NCI-H345 treated with DMSO at 0.1 percent for 48 hours (cell line): ENCODE data around the gene GDF10.

ENCODE experiments used
- DNase-seq: peaks from one replicate; lab custom pipeline; 2025; ENCODE audit not compliant: unreplicated experiment; lab: John Stamatoyannopoulos, UW

The GDF10 gene

GRCh38 chr10:47311932-47312662 is 12.1 kb downstream of the GDF10 start:
- peak; percentile 6 for DNase-seq

DNA sequence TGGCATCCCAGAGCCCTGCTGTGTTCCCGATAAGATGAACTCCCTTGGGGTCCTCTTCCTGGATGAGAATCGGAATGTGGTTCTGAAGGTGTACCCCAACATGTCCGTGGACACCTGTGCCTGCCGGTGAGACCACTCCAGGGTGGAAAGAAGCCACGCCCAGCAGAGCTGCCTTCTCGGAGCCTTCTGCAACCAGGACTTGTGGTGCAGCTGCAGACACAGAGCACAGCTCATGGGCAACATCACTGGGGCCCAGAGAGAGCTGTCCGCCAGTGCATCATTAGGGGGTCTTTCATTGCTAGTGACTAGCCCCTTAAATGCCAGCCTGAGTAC is 12.6 kb downstream of the GDF10 start:
- no peak for DNase-seq

- no peak for DNase-seq
These were observed 14.5 kb downstream of the GDF10 start for GRCh38 chr10:47314416-47314970.

DNA sequence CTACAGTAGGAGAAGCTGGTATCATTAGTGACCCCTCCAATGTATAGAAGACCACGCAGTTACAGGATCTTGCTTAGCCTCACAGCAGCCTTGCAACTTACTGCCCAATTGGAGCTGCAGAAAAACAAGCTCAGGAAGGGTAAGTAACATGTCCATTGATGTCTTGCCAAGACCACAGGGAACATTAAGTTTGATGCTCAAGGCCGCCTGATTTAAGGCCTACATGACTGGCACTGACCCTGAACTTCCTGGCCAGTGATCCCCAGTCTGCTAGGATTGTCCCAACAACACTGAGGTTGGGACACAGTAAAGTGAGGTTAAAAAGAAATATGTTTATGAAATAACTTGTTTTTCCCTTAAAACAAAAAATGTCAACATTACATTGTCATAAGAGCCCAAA is 15.4 kb downstream of the GDF10 start:
- no peak for DNase-seq

DNA sequence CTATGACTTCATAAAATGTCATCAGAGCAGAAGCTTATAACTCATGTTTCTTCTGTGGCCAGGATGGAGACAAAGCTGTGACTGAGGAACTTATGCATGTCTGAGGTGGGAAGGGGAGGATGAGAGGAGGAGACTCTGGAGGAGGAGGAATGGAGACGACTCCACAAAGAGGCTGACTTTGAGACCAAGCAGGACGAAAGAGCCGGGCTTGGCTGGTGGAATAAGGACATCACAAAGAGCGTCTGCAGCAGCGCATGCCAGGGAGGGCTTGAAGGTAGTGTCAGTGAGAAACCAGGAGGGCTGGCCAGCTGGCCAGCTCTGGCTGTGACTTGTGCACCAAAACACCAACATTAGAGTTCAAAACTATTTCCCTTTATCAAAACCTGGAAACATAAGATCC is 16.1 kb downstream of the GDF10 start:
- no peak for DNase-seq

- DNase-seq = no peak
These were observed 17.3 kb downstream of the GDF10 start for GRCh38 chr10:47317251-47317650.

DNA sequence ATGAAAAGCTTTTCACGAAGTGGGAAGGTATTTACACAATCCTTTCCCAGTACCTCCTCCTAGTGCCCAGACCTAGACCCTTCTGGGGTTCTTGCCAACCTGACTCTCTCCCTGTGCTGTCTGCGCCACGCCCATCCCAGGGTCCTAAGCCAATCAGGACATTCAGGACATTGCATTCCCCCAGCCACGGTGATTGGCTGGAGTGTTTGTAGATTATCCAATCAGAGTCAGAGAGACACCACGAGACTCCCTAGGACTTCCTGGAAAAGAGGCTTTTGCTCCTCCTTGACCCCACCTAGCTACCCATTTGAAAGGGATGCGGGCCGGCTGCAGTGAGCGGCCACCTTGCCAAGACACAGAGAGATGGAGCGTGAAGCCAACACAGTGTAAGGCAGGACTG is 18.7 kb downstream of the GDF10 start:
- no peak for DNase-seq

GRCh38 chr10:47319784-47320183 is 19.8 kb downstream of the GDF10 start:
- DNase-seq = no peak

DNA sequence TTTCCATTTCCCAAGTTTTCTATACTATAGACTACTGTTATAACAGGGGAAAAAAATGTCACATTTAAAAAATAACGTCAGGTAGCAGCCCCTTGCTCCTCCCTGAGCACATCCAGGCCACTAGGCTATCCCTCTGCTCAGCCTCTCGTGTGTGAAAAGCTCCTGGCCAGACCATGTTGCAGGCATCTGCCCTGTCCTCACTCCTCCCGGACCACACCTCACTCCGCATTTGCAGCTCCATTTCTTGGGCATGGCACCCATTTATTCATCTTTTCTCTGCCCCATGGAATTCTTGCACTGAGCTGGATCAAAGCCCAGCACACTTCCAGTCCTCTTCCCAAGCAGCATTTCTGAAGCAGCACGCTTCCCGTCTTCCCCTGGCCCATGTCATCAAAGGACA is 20.8 kb downstream of the GDF10 start:
- no peak for DNase-seq

- no peak for DNase-seq
These were observed 21.7 kb downstream of the GDF10 start for GRCh38 chr10:47321521-47322195.

DNA sequence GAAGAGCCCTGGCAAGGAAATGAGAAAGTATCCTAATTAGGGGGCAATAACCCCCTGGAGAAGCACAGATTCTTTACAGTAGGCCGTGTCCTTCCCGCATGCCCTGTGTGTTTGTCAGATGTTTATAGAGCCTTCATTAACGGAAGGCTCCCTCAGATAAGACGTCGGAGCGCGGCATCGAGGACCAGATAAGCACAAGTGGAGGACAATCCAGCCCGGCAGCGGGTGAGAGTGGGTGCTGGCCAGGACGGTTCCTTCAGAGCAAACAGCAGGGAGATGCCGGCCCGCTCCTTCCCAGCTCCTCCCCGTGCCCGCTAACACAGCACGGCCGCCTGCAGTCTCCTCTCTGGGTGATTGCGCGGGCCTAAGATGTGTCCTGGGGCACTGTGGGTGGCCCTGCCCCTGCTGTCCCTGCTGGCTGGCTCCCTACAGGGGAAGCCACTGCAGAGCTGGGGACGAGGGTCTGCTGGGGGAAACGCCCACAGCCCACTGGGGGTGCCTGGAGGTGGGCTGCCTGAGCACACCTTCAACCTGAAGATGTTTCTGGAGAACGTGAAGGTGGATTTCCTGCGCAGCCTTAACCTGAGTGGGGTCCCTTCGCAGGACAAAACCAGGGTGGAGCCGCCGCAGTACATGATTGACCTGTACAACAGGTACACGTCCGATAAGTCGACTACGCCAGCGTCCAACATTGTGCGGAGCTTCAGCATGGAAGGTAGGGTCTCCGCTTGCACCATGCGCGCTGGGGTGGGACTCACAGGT is 22.5 kb downstream of the GDF10 start, which contains the start of gene GDF2:
Gene GDF2 (plus strand): TSS at position 155 of the 762 bp plus-strand sequence. CDS start 215 bp downstream, at position 370.
- DNase-seq = no peak

DNA sequence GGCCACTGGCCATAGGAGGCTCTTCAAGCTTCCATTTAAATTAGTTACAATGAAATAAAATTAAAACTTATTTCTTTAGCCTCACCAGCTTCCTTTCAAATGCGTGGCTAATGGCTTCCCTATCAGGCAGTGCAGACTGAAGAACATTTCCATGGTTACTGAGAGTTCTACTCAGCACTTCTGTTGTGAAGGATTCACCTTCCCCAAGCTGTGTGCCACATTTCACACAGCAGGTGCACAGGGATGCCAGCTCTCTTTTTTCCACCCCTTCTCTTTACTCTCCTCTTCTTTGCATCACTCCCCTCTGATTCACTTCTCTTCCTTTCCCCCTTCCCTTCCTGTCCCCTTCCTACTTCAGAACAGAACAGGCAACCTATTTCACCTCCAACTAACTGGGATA is 23.1 kb downstream of the GDF10 start:
- DNase-seq = no peak

DNA sequence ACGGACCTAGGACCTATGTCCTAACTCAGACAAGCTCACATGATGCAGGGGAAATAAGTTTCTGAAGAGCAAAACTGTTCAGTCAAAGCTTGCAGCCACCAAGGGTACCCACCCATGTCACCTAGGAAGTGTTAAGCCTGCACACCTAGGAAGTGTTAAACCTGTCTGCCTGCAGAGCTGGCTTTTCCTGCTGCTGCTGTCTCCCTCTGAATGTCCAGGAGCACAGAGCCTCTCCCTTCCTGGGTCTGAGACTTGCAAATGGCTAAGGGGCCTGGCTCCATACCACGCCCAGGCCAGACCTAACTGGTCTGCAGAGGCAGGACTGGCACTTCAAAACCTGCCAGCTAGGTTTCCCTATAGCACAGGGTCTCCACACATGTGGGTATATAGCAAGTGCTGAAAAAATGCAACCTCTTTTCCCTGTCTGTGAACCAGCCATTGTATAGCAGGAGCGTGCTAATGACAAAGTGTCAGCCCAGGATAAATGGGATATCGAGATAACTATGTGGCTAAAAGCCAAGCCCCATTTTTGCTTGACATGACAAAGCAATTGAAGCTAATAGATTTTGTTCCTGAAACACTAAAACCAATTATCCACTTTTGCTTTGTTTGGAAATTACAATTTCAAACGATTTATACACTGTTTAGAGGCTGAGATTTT is 23.8 kb downstream of the GDF10 start:
- no peak for DNase-seq

DNA sequence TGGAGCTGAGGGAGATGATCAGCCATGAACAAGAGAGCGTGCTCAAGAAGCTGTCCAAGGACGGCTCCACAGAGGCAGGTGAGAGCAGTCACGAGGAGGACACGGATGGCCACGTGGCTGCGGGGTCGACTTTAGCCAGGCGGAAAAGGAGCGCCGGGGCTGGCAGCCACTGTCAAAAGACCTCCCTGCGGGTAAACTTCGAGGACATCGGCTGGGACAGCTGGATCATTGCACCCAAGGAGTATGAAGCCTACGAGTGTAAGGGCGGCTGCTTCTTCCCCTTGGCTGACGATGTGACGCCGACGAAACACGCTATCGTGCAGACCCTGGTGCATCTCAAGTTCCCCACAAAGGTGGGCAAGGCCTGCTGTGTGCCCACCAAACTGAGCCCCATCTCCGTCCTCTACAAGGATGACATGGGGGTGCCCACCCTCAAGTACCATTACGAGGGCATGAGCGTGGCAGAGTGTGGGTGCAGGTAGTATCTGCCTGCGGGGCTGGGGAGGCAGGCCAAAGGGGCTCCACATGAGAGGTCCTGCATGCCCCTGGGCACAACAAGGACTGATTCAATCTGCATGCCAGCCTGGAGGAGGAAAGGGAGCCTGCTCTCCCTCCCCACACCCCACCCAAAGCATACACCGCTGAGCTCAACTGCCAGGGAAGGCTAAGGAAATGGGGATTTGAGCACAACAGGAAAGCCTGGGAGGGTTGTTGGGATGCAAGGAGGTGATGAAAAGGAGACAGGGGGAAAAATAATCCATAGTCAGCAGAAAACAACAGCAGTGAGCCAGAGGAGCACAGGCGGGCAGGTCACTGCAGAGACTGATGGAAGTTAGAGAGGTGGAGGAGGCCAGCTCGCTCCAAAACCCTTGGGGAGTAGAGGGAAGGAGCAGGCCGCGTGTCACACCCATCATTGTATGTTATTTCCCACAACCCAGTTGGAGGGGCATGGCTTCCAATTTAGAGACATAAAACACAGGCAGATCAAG is 25.6 kb downstream of the GDF10 start:
- DNase-seq = no peak

- no peak for DNase-seq
These were observed 26.4 kb downstream of the GDF10 start for GRCh38 chr10:47326306-47326926.

GRCh38 chr10:47326927-47327330 is 26.9 kb downstream of the GDF10 start:
- no peak for DNase-seq

DNA sequence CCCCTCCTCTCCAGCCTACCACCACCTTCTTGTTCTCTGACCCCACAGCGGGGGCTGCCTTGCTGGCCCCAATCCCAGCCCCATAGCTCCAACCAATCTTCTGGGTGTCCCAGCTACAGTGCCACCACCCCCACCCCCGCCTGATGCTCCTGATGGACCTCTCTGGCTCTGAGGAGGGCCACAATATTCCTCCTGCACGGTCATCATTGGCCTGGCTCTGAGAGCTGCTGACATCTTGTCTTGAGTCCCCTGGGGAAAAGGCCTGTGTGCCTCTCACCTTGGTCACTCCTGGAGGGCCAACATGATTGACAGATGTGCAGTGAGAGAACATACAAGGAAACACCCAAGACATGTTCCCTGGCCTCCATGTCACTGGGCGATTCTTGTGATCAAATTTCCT is 29.9 kb downstream of the GDF10 start:
- DNase-seq = no peak

- DNase-seq = no peak
These were observed 30.4 kb downstream of the GDF10 start for GRCh38 chr10:47330366-47330765.

- DNase-seq = no peak
These were observed 30.8 kb downstream of the GDF10 start for GRCh38 chr10:47330804-47331203.

GRCh38 chr10:47331491-47331890 is 31.5 kb downstream of the GDF10 start:
- no peak for DNase-seq
